NCI-H187 (cell line): ENCODE results near the gene DNAL4.
A peak's percentile ranks its signal among the peaks of the same experiment; 100 is the strongest.

Experiments used
- DNase-seq, 2 experiments: peaks; one replicate each; lab custom pipeline; 2025; lab: John Stamatoyannopoulos, UW

Gene DNAL4

GRCh38 chr22:38793721-38794466 lies at the start of gene DNAL4:
DNAL4 (minus strand) TSS chr22:38794143; CDS start chr22:38782731, 11,412 bp downstream.
- DNase-seq = peak; percentile 81 to 89

GRCh38 chr22:38843201-38843656 lies 49.3 kb upstream of the DNAL4 start:
- peak in 1 of 2 experiments; percentile 11 for DNase-seq

- DNase-seq = no peak
Observed at GRCh38 chr22:38842512-38843200, 48.7 kb upstream of the DNAL4 start.

- no peak for DNase-seq
Observed at GRCh38 chr22:38841635-38842034, 47.7 kb upstream of the DNAL4 start.

GRCh38 chr22:38841211-38841610 lies 47.3 kb upstream of the DNAL4 start:
- no peak for DNase-seq

GRCh38 chr22:38840129-38840528 lies 46.2 kb upstream of the DNAL4 start:
- DNase-seq = no peak

GRCh38 chr22:38839686-38840085 lies 45.7 kb upstream of the DNAL4 start:
- no peak for DNase-seq

GRCh38 chr22:38837414-38837928 lies 43.5 kb upstream of the DNAL4 start:
- no peak for DNase-seq

GRCh38 chr22:38835888-38836301 lies 42.0 kb upstream of the DNAL4 start:
- DNase-seq = no peak

- no peak for DNase-seq
Observed at GRCh38 chr22:38834991-38835390, 41.0 kb upstream of the DNAL4 start.

GRCh38 chr22:38834215-38834953 lies 40.4 kb upstream of the DNAL4 start:
- no peak for DNase-seq

GRCh38 chr22:38833061-38833460 lies 39.1 kb upstream of the DNAL4 start:
- DNase-seq = no peak

GRCh38 chr22:38832005-38832978 lies 38.3 kb upstream of the DNAL4 start:
- DNase-seq = no peak

- no peak for DNase-seq
Observed at GRCh38 chr22:38831166-38831945, 37.4 kb upstream of the DNAL4 start.

- DNase-seq = no peak
Observed at GRCh38 chr22:38830845-38831108, 36.8 kb upstream of the DNAL4 start.

- DNase-seq = no peak
Observed at GRCh38 chr22:38830026-38830844, 36.3 kb upstream of the DNAL4 start.

GRCh38 chr22:38829485-38829884 lies 35.5 kb upstream of the DNAL4 start:
- DNase-seq = no peak

GRCh38 chr22:38828616-38829205 lies 34.8 kb upstream of the DNAL4 start:
- DNase-seq = no peak

GRCh38 chr22:38828191-38828590 lies 34.2 kb upstream of the DNAL4 start:
- no peak for DNase-seq
